HG03558 (cell line): ENCODE results near the gene BICD1.
"Not testable (repeated sequence)": the region's sequence is repeated elsewhere in the genome, so short reads cannot be mapped to it uniquely, and the experiment has no call there.

Experiments
- ATAC-seq: cut with Tn5 transposase; IDR thresholded peaks from one replicate; pipeline ENCODE4 v1.9.1; 2021; ENCODE audit warnings: moderate number of reproducible peaks; ENCODE audit not compliant: unreplicated experiment; ENCODE audit errors: extremely low read depth

The BICD1 gene

GRCh38 chr12:32106517-32107358 is at the start of gene BICD1:
Gene BICD1, plus strand, starts transcription at chr12:32106847. Its CDS starts 485 bp downstream, at chr12:32107332.
- peak; percentile 53 for ATAC-seq

DNA sequence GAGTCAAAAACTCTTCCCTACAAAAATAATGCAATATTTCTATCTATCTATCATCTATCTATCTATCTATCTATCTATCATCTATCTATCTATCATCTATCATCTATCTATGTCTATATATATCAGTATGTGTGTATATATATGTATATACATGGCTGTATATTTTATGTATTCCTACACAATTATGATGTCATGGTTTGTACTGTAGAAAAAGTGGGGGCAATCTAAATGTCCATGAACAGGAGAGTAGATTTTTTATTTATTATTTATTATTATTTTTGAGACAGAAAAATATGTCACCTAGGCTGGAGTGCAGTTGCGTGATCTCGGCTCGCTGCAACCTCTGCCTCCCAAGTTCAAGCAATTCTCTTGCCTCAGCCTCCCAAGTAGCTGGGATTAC is 45.6 kb upstream of the BICD1 start:
- ATAC-seq: no peak

DNA sequence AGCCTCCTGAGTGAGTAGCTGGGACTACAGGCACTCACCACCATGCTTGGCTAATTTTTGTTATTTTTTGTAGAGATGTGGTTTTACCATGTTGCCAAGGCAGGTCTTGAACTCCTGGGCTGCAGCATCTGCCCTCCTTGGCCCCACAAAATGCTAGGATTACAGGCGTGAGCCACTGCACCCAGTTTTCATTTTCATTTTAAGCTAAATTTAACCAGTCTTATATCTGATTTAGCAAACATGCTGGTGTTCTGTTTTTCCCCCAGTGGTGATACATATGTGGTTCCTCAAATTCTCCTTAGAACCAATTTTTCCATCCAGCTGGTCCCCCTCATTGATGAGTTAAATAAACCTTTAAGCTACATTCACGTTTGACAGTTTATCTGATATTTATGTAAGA is 43.8 kb upstream of the BICD1 start:
- ATAC-seq: no peak

DNA sequence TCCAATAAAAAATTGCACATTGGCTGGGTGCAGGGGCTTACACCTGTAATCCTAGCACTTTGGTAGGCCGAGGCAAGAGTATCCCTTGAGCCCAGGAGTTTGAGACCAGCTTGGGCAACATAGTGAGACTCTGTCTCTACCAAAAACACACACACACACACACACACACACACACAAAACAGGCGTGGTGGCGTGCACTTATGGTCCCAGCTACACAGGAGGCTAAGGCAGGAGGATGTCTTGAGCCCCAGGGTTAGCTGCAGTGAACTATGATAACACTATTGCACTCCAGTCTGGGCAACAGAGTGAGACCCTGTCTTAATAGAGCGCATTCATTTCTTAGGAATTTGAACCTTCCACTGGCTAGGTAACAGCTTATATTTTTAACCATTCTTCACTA is 42.9 kb upstream of the BICD1 start:
- no peak for ATAC-seq

GRCh38 chr12:32066206-32066605 is 40.4 kb upstream of the BICD1 start:
- ATAC-seq: no peak

DNA sequence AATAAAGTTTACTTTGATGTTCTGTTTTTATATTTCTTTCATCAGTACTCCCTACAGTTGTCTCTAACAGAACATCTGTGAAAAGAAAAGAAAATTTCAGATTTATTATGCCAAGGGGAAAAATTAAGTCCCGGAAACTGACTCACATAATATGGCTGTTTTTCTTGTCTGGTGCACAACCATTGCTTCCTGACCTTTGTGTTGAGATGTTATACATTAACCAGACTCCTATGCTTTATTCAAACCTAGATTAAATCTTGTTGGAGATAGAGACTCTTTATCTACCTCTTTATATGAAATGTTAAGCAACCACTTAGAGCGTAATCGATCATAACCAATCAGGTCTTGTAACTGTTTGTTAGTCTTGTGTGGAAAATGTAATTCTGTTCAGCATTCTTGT is 37.6 kb upstream of the BICD1 start:
- ATAC-seq: no peak

DNA sequence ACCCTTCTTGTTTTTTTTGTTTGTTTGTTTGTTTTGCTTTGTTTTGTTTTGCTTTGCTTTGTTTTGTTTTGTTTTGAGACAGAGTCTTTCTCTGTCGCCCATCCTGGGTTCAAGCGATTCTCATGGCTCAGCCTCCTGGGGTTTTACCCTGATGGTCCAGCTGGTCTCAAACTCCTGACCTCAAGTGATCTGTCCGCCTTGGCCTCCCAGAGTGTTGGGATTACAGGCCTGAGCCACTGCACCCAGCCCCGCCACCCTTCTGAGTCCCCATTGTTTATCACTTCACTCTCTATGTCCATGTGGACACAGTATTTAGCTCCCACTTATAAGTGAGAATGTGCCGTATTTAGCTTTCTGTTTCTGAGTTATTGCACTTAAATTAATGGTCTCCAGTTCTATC is 36.9 kb upstream of the BICD1 start:
- no peak for ATAC-seq

- no peak for ATAC-seq
Measured at GRCh38 chr12:32070370-32070769, 36.3 kb upstream of the BICD1 start.

DNA sequence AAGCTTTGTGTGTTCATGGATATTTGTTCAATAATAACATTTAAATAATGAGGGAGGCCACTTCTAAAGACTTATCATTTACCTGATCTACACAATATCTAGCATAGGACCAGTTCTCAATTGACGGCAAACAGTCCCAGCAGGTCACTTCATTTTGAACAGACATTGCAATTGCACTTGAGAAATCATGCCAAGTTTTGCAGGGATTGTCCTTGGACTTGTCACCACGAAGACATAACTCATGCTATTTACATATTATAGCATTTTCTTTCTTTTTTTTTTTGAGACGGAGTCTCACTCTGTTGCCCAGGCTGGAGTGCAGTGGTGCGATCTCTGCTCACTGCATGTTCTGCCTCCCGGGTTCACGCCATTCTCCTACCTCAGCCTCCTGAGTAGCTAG is 34.5 kb upstream of the BICD1 start:
- no peak for ATAC-seq

GRCh38 chr12:32074432-32074831 is 32.2 kb upstream of the BICD1 start:
- no peak for ATAC-seq

- no peak for ATAC-seq
Measured at GRCh38 chr12:32076941-32077340, 29.7 kb upstream of the BICD1 start.

DNA sequence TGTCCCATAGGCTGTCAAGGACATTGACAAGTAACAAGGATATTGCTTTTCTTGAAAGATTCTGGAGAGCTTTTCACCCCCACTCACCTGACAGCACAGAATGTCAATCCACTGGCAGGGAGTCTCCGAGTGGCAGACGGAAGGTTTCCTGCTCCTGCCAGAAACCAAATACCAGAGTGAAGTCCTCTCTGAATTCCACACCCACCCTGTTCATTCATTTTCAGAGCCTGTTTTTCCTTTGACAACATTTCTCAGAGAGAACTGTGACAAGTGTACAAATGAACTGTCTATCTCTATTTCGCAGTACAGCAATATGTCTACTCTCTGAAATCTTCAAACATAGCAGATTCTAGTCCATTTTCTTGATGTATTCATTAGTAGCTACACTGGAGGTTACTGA is 26.2 kb upstream of the BICD1 start:
- ATAC-seq: no peak

DNA sequence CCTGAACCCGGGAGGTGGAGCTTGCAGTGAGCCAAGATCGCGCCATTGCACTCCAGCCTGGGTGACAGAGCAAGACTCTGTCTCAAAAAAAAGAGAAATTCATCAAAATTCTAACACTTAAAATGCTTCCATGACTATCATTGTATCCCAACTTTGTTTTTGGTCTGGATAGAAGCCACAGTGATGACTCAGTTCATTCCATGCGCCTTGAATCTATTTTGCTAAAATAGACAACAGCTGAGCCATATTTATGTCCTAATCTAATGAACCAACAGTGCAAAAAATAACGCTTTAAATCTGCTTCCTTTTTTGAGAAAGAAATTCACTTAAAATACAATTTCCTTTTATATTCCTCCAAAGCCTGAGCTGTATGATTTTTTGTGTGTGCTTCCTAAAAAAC is 23.2 kb upstream of the BICD1 start:
- ATAC-seq: no peak

DNA sequence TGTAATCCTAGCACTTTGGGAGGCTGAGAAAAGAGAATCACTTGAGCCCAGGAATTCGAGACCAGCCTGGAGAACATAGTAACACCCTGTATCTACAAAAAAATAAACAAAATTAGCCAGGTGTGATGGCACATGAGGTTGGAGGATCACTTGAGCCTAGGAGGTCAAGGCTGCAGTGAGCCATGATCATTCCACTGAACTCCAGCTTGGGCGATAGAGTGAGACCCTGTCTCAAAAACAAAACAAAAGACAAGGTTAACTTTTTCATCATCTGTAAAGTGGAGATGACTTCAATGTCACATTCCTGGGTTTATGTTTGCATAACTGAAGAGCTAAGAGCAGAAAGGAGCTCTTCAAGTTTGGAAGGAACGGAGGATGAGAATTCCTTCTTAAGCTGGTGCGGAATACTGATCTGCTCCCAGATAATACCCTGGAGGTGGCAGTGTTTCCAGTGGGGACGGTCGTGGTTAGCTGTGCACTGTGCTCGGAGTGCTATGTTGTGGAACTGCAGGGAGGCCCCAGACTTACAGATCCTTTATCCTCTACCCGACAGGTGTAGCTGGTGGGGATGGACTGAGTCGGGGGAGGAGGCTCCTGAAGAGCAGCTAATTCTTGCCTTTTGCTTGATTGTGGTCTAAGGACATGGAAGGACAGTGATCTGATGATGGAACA is 22.5 kb upstream of the BICD1 start:
- ATAC-seq: no peak

DNA sequence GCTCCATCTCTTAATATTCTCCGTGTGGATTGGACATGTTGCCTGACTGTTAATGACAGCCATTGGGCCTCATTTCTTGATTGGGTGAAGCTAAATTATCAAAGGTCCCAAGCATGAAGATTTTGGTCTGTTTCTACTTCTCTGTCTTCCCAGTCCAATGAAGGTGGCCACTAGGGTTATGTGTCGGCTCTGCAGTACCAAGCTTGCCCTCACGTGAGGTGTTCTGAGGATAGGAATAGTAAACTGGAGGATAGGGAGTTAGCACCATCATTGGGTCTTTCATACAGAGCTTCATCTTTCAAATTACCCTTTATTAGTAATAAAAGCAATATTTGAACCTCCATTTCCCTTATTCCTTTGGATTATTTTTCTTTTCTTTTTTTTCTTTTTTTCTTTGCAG is 21.9 kb upstream of the BICD1 start:
- no peak for ATAC-seq

GRCh38 chr12:32087306-32087705 is 19.3 kb upstream of the BICD1 start:
- ATAC-seq: no peak

GRCh38 chr12:32089156-32089555 is 17.5 kb upstream of the BICD1 start:
- ATAC-seq: no peak

DNA sequence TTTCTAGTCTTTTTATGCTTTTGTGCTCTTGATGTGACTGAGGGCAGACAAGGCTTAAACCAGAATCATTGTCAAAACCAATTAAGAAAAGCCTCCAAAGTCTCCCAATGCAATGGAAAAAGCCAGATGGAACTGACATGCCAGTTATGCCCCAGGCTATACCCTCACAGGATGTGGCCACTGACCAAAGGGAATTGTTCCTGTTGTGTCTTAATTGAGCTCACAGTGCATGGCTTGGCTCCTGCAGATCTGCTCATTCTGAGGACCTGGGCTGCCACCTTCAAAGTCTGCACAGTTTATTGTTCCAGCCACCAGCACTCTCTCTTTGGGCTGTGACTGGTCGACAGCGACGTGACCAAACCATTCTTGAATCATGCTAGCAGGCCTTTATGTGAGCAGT is 17.1 kb upstream of the BICD1 start:
- ATAC-seq: no peak

- no peak for ATAC-seq
Measured at GRCh38 chr12:32091696-32092095, 15.0 kb upstream of the BICD1 start.

DNA sequence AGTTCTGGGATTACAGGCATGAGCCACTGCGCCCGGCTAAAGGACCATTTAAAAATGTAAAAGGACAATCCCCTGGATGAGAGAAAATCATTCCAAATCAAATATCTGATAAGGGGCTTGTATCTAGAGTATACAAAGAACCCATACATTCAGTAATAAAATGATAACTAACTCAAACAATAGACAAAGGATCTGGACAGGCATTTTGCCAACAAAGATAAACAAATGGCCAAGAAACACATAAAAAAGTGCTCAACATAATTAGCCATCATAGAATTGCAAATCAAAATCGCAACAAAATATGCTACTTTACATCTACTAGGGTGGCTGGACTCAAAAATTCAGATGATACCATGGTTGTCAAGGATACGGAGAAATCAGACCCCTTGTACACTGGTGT is 8.5 kb upstream of the BICD1 start:
- ATAC-seq: no peak

GRCh38 chr12:32099275-32099674 is 7.4 kb upstream of the BICD1 start:
- ATAC-seq: not testable (repeated sequence)

GRCh38 chr12:32100361-32100760 is 6.3 kb upstream of the BICD1 start:
- no peak for ATAC-seq
